ENCODE measurements around the gene GPC5.
"Not testable (repeated sequence)": the region's sequence is repeated elsewhere in the genome, so short reads cannot be mapped to it uniquely, and the experiment has no call there.

The GPC5 gene

GRCh38 chr13:92827503-92827902, 1429.1 kb downstream of the GPC5 start:
- H3K4me3 ChIP-seq (ENCODE audit: low read length), result no peak overlapping the region
- no peak for TF ChIP-seq ZNF274 (IDR thresholded peaks at IDR 0.05; ENCODE audit: low read depth, low read length)

- H3K4me3 ChIP-seq (ENCODE audit: low read length), result no peak overlapping the region
- TF ChIP-seq ZNF274 (IDR thresholded peaks at IDR 0.05; ENCODE audit: low read depth, low read length), result no peak
Measured at GRCh38 chr13:92829930-92830329, 1431.5 kb downstream of the GPC5 start.

- H3K4me3 ChIP-seq (ENCODE audit: low read length), result no peak overlapping the region
- no peak for TF ChIP-seq ZNF274 (IDR thresholded peaks at IDR 0.05; ENCODE audit: low read depth, low read length)
Measured at GRCh38 chr13:92830821-92831220, 1432.4 kb downstream of the GPC5 start.

GRCh38 chr13:92833071-92833470, 1434.7 kb downstream of the GPC5 start:
- no peak overlapping the region for H3K4me3 ChIP-seq (ENCODE audit: low read length)
- TF ChIP-seq ZNF274 (IDR thresholded peaks at IDR 0.05; ENCODE audit: low read depth, low read length), result no peak

- TF ChIP-seq ZNF274 (IDR thresholded peaks at IDR 0.05; ENCODE audit: low read depth, low read length), result no peak
- H3K4me3 ChIP-seq (ENCODE audit: low read length), result no peak overlapping the region
Measured at GRCh38 chr13:92836171-92836570, 1437.8 kb downstream of the GPC5 start.

GRCh38 chr13:92838786-92839185, 1440.4 kb downstream of the GPC5 start:
- TF ChIP-seq ZNF274 (IDR thresholded peaks at IDR 0.05; ENCODE audit: low read depth, low read length), result no peak
- H3K4me3 ChIP-seq (ENCODE audit: low read length), result no peak overlapping the region

- no peak for TF ChIP-seq ZNF274 (IDR thresholded peaks at IDR 0.05; ENCODE audit: low read depth, low read length)
- H3K4me3 ChIP-seq (ENCODE audit: low read length), result no peak overlapping the region
Measured at GRCh38 chr13:92842145-92842544, 1443.7 kb downstream of the GPC5 start.

GRCh38 chr13:92843549-92843948, 1445.1 kb downstream of the GPC5 start:
- TF ChIP-seq ZNF274 (IDR thresholded peaks at IDR 0.05; ENCODE audit: low read depth, low read length), result no peak
- H3K4me3 ChIP-seq (ENCODE audit: low read length), result no peak overlapping the region

- TF ChIP-seq ZNF274 (IDR thresholded peaks at IDR 0.05; ENCODE audit: low read depth, low read length), result no peak
- no peak overlapping the region for H3K4me3 ChIP-seq (ENCODE audit: low read length)
Measured at GRCh38 chr13:92849381-92849780, 1451.0 kb downstream of the GPC5 start.

- H3K4me3 ChIP-seq (ENCODE audit: low read length), result no peak overlapping the region
- no peak for TF ChIP-seq ZNF274 (IDR thresholded peaks at IDR 0.05; ENCODE audit: low read depth, low read length)
Measured at GRCh38 chr13:92864584-92865284, 1466.3 kb downstream of the GPC5 start.

GRCh38 chr13:92873029-92873428, 1474.6 kb downstream of the GPC5 start:
- TF ChIP-seq ZNF274 (IDR thresholded peaks at IDR 0.05; ENCODE audit: low read depth, low read length), result no peak
- H3K4me3 ChIP-seq (ENCODE audit: low read length), result no peak overlapping the region

GRCh38 chr13:92886535-92887077, 1488.2 kb downstream of the GPC5 start:
- H3K4me3 ChIP-seq (ENCODE audit: low read length), result no peak overlapping the region
- no peak for TF ChIP-seq ZNF274 (IDR thresholded peaks at IDR 0.05; ENCODE audit: low read depth, low read length)

GRCh38 chr13:92894447-92894846, 1496.0 kb downstream of the GPC5 start:
- TF ChIP-seq ZNF274 (IDR thresholded peaks at IDR 0.05; ENCODE audit: low read depth, low read length), result no peak
- H3K4me3 ChIP-seq (ENCODE audit: low read length), result no peak overlapping the region

- no peak overlapping the region for H3K4me3 ChIP-seq (ENCODE audit: low read length)
- no peak for TF ChIP-seq ZNF274 (IDR thresholded peaks at IDR 0.05; ENCODE audit: low read depth, low read length)
Measured at GRCh38 chr13:92896842-92897241, 1498.4 kb downstream of the GPC5 start.

- H3K4me3 ChIP-seq (ENCODE audit: low read length), result not testable (repeated sequence)
Measured at GRCh38 chr13:92898946-92899345, 1500.5 kb downstream of the GPC5 start.

- no peak for TF ChIP-seq ZNF274 (IDR thresholded peaks at IDR 0.05; ENCODE audit: low read depth, low read length)
Measured at GRCh38 chr13:92900446-92900845, 1502.0 kb downstream of the GPC5 start.

More at GRCh38 chr13:92900446-92900845, 1502.0 kb downstream of the GPC5 start:
- no peak overlapping the region for H3K4me3 ChIP-seq (ENCODE audit: low read length)

Data from GM08714 (cell line).